H9 (cell line): ENCODE measurements around the gene WARS2. TPM values are rescaled to one million over a fixed set of nuclear protein-coding genes. Genes with fewer than 3 reads are reported as not detected.

ENCODE experiments used
- DNase-seq: peaks from one replicate; pipeline ENCODE4 v3.0.0-alpha.2; 2017
- H2AFZ ChIP-seq: one replicate; pipeline ENCODE4 v1.6.1; 2013; ENCODE audit warnings: mild to moderate bottlenecking, low read length, control low read depth, moderate library complexity
- H2AK5ac ChIP-seq: 2 replicates; pipeline ENCODE4 v1.6.1; 2013; ENCODE audit warnings: low read length, control low read depth, mixed read lengths; ENCODE audit not compliant: insufficient read length
- H2BK120ac ChIP-seq: one replicate; pipeline ENCODE4 v1.6.1; 2013; ENCODE audit warnings: low read depth, mild to moderate bottlenecking, low read length, control low read depth, inconsistent platforms; ENCODE audit not compliant: poor library complexity, severe bottlenecking
- H2BK12ac ChIP-seq: 2 replicates; pipeline ENCODE4 v1.6.1; 2013; ENCODE audit warnings: low read length, control low read depth, mixed read lengths, low read depth; ENCODE audit not compliant: insufficient read length
- H2BK15ac ChIP-seq: 2 replicates; pipeline ENCODE4 v1.6.1; 2013; ENCODE audit warnings: low read depth, low read length, control low read depth
- H2BK20ac ChIP-seq: one replicate; pipeline ENCODE4 v1.6.1; 2013; ENCODE audit warnings: low read depth, mild to moderate bottlenecking, low read length, control low read depth, inconsistent platforms; ENCODE audit not compliant: poor library complexity, severe bottlenecking
- H2BK5ac ChIP-seq: 2 replicates; pipeline ENCODE4 v1.6.1; 2013; ENCODE audit warnings: low read length, control low read depth, mixed read lengths; ENCODE audit not compliant: insufficient read length
- H3K14ac ChIP-seq: 2 replicates; pipeline ENCODE4 v1.6.1; 2013; ENCODE audit warnings: low read length, control low read depth; ENCODE audit not compliant: insufficient read depth
- H3K18ac ChIP-seq: 2 replicates; pipeline ENCODE4 v1.6.1; 2013; ENCODE audit warnings: low read depth, mild to moderate bottlenecking, mixed read lengths, low read length, control low read depth; ENCODE audit not compliant: insufficient read length
- H3K23ac ChIP-seq: 2 replicates; pipeline ENCODE4 v1.6.1; 2013; ENCODE audit warnings: low read length, control low read depth, mixed read lengths, low read depth; ENCODE audit not compliant: insufficient read length
- H3K23me2 ChIP-seq: 2 replicates; pipeline ENCODE4 v1.6.1; 2013; ENCODE audit warnings: low read depth, mild to moderate bottlenecking, mixed read lengths, low read length, control low read depth; ENCODE audit not compliant: insufficient read length, poor library complexity, severe bottlenecking
- H3K27ac ChIP-seq: 2 replicates; pipeline ENCODE4 v1.5.1; 2013; ENCODE audit warnings: low read length, control low read depth, mixed read lengths, low read depth; ENCODE audit not compliant: insufficient read length
- H3K27me3 ChIP-seq: 2 replicates; pipeline ENCODE4 v1.6.1; 2013; ENCODE audit warnings: low read length, control low read depth, inconsistent platforms; ENCODE audit not compliant: insufficient read depth
- H3K4ac ChIP-seq: 2 replicates; pipeline ENCODE4 v1.6.1; 2013; ENCODE audit warnings: low read depth, mild to moderate bottlenecking, control low read depth, inconsistent platforms, low read length, moderate library complexity
- H3K4me1 ChIP-seq: 2 replicates; pipeline ENCODE4 v1.6.1; 2013; ENCODE audit warnings: low read length, control low read depth, inconsistent platforms; ENCODE audit not compliant: insufficient read depth
- H3K4me2 ChIP-seq: 2 replicates; pipeline ENCODE4 v1.6.1; 2013; ENCODE audit warnings: low read length, control low read depth, mixed read lengths; ENCODE audit not compliant: insufficient read length, insufficient read depth
- H3K56ac ChIP-seq: 2 replicates; pipeline ENCODE4 v1.6.1; 2013; ENCODE audit warnings: low read depth, mild to moderate bottlenecking, mixed read lengths, low read length, control low read depth; ENCODE audit not compliant: insufficient read length
- H3K79me1 ChIP-seq: 2 replicates; pipeline ENCODE4 v1.6.1; 2013; ENCODE audit warnings: low read depth, mild to moderate bottlenecking, moderate library complexity, low read length, control low read depth, inconsistent platforms; ENCODE audit not compliant: insufficient read depth, poor library complexity, severe bottlenecking
- H3K79me2 ChIP-seq: 2 replicates; pipeline ENCODE4 v1.6.1; 2013; ENCODE audit warnings: low read length, control low read depth, inconsistent platforms; ENCODE audit not compliant: insufficient read depth
- H3K9ac ChIP-seq: 2 replicates; pipeline ENCODE4 v1.6.1; 2013; ENCODE audit warnings: low read length, control low read depth, mixed read lengths; ENCODE audit not compliant: insufficient read length; ENCODE audit errors: extremely low read depth
- H3K9me3 ChIP-seq: one replicate; pipeline ENCODE4 v1.6.1; 2013; ENCODE audit warnings: low read depth, low read length, inconsistent platforms; ENCODE audit not compliant: control insufficient read depth
- H3T11ph ChIP-seq: one replicate; pipeline ENCODE4 v1.6.1; 2013; ENCODE audit warnings: mild to moderate bottlenecking, low read length, control low read depth, inconsistent platforms
- H4K20me1 ChIP-seq: one replicate; pipeline ENCODE4 v1.6.1; 2013; ENCODE audit not compliant: control insufficient read depth, insufficient read length, insufficient read depth
- H4K5ac ChIP-seq: 2 replicates; pipeline ENCODE4 v1.6.1; 2013; ENCODE audit warnings: low read depth, mild to moderate bottlenecking, mixed read lengths, low read length, control low read depth; ENCODE audit not compliant: insufficient read length
- H4K8ac ChIP-seq: replicated peaks from 2 replicates; pipeline ENCODE4 v1.6.1; 2013; ENCODE audit warnings: low read length, control low read depth, mixed read lengths, low read depth; ENCODE audit not compliant: insufficient read length
- H4K91ac ChIP-seq: 2 replicates; pipeline ENCODE4 v1.6.1; 2013; ENCODE audit warnings: low read depth, mild to moderate bottlenecking, moderate library complexity, mixed read lengths, low read length, control low read depth; ENCODE audit not compliant: insufficient read length
- H3K27ac Mint-ChIP-seq, 3 experiments: 2 replicates in 2 of 3; 3 replicates in 1 of 3; pipeline ENCODE4 v1.8.0; 2020 to 2021; ENCODE audit warnings: mixed read lengths in 3 of 3, mild to moderate bottlenecking in 1 of 3, moderate library complexity in 1 of 3
- H3K27me3 Mint-ChIP-seq: 2 replicates; pipeline ENCODE4 v1.8.0; 2021; ENCODE audit warnings: low read depth, mild to moderate bottlenecking, moderate library complexity, mixed read lengths
- H3K36me3 Mint-ChIP-seq, 3 experiments: 2 replicates in 2 of 3; 3 replicates in 1 of 3; pipeline ENCODE4 v1.8.0; 2020 to 2021; ENCODE audit warnings: low read depth in 3 of 3, mixed read lengths in 3 of 3; ENCODE audit not compliant: insufficient read depth in 1 of 3
- H3K4me1 Mint-ChIP-seq, 2 experiments: 2 replicates each; pipeline ENCODE4 v1.8.0; 2020; ENCODE audit warnings: mixed read lengths in 2 of 2
- H3K4me3 Mint-ChIP-seq, 2 experiments: 2 replicates in 1 of 2; 3 replicates in 1 of 2; pipeline ENCODE4 v1.8.0; 2020 to 2021; ENCODE audit warnings: mild to moderate bottlenecking in 2 of 2, mixed read lengths in 2 of 2, moderate library complexity in 1 of 2
- H3K9me3 Mint-ChIP-seq, 2 experiments: 2 replicates in 1 of 2; 3 replicates in 1 of 2; pipeline ENCODE4 v1.8.0; 2020; ENCODE audit warnings: mild to moderate bottlenecking in 2 of 2, mixed read lengths in 2 of 2, moderate library complexity in 1 of 2
- CTCF ChIP-seq: fragments of 200-600 bp; sonication (generic); conservative IDR thresholded peaks from 3 replicates; pipeline ENCODE4 v1.8.0; 2021; ENCODE audit warnings: antibody characterized with exemption, mild to moderate bottlenecking
- WGBS: extraction: QIAGEN DNeasy Blood & Tissue Kit; methylation state at CpG from one replicate; pipeline ENCODE4 v1.1.7; 2013; ENCODE audit warnings: missing lambda C conversion rate, low lambda C conversion rate, mixed read lengths; ENCODE audit not compliant: insufficient read length; ENCODE audit errors: extremely low coverage; 5-methylcytosine and 5-hydroxymethylcytosine counted together
- total RNA-seq: library from RNA; stranded (reverse); gene quantifications from 2 replicates; pipeline ENCODE4 v1.2.1, GENCODE V29; 2021

WARS2 gene
- total RNA-seq, 1 experiment from 2014 or later: 9.7 TPM

DNA sequence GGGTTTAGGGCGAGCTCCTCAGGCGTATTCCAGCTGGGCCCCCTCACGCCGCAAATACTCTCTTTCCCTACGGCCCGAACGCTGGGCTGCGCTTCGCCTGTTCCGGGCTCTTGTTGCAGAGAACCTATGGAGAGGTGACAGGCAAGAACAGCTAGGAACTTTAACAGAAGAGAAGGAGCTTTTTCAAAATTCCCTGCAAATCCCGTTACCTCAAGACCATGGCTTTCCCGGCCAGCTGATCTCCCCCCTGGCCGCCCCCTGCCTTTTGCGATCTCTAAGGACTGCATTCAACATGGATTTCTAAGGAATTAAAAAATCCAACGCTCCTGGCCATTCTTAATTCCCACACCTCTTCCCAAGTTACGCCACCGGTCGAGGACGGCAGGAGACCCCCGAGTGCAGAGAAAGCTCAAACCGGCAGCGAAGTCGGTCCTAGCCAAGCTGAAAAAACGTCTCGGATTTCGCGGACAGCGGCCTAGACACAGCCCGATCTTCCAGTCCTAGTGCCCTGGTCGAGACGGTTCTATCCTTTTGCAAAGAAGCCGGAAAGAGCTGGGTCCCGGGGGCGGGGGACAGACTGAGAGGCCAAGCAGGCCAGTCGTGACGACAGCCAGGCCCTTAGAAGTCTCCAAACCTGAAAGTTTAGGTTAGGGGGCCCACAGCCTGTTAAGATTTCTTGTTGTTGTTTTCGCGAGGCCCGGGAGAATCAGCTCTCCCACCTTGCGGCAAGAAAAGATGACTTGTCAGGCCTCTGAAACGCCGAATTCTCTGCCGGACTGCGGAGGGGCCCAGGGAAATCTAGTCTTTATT is 151.2 kb downstream of the WARS2 start:
- Histone ChIP-seq H3K79me1 (no peaks in the 10 kb centered on the region), H3K79me2 (no peaks in the 10 kb centered on the region), H3K56ac (no peak overlapping the region), H3K23ac (no peak overlapping the region), H4K20me1 (no peaks in the 10 kb centered on the region), H2BK5ac (no peak overlapping the region), H3K9me3 (no peaks in the 10 kb centered on the region), H3K18ac (no peak overlapping the region), H2AFZ (no peak overlapping the region), H4K5ac (no peak overlapping the region), H4K91ac (no peak overlapping the region), H3K27me3 (peaks cover 90% of the 10 kb centered on the region), H3K27ac (no peak overlapping the region), H2BK12ac (no peak overlapping the region), H3K14ac (no peak overlapping the region), H3K4me2 (peak overlapping the region; percentile 67), H2BK15ac (no peak overlapping the region), H3K9ac (no peak overlapping the region), H2BK120ac (no peak overlapping the region), H3K23me2 (peaks cover 16% of the 10 kb centered on the region), H2AK5ac (no peak overlapping the region), H3K4ac (no peak overlapping the region), H3K4me1 (peaks cover 6% of the 10 kb centered on the region), H3T11ph (no peak overlapping the region), H2BK20ac (no peak overlapping the region), H4K8ac (no peak overlapping the region)
- no peak overlapping the region; a peak in 1 of 7 replicates for H3K27ac Mint-ChIP-seq
- peaks cover 52 to 77% of the 10 kb centered on the region in 2 experiments for H3K4me1 Mint-ChIP-seq
- peak overlapping the region; percentile 44 to 84 for H3K4me3 Mint-ChIP-seq
- DNase-seq: peak; percentile 73
- peaks cover 100% of the 10 kb centered on the region for H3K27me3 Mint-ChIP-seq
- TF ChIP-seq CTCF: no peak
- H3K36me3 Mint-ChIP-seq: peaks cover 0 to 3% (median 2%) of the 10 kb centered on the region in 3 experiments; a peak in 1 of 7 replicates
- peaks cover 2 to 9% of the 10 kb centered on the region in 2 experiments; a peak in 4 of 5 replicates for H3K9me3 Mint-ChIP-seq
- no CpG with 5 or more reads among the region's 44 CpGs for WGBS
